Mucosa of stomach (tissue), 1 donor: ENCODE data around the gene GOLGA6C.
"Not testable (repeated sequence)": the region's sequence is repeated elsewhere in the genome, so short reads cannot be mapped to it uniquely, and the experiment has no call there.

Source experiments
- H3K27me3 ChIP-seq: one replicate; pipeline ENCODE4 v1.7.0; 2013; ENCODE audit warnings: mild to moderate bottlenecking, low read length; ENCODE audit not compliant: control insufficient read depth, insufficient read depth
- H3K36me3 ChIP-seq: one replicate; pipeline ENCODE4 v1.7.0; 2013; ENCODE audit warnings: low read length; ENCODE audit not compliant: control insufficient read depth, insufficient read depth
- H3K4me1 ChIP-seq: one replicate; pipeline ENCODE4 v1.7.0; 2013; ENCODE audit warnings: mild to moderate bottlenecking, low read length; ENCODE audit not compliant: control insufficient read depth, insufficient read depth
- H3K4me3 ChIP-seq: one replicate; pipeline ENCODE4 v1.7.0; 2013; ENCODE audit warnings: low read length
- H3K9ac ChIP-seq: one replicate; pipeline ENCODE4 v1.7.0; 2013; ENCODE audit warnings: mild to moderate bottlenecking, low read length, moderate library complexity
- H3K9me3 ChIP-seq: one replicate; pipeline ENCODE4 v1.7.0; 2013; ENCODE audit warnings: mild to moderate bottlenecking, low read length, moderate library complexity; ENCODE audit not compliant: control insufficient read depth
- donor health status: Pancreatic carcinoma.

The GOLGA6C gene

GRCh38 chr15:75258034-75258433, at the start of gene GOLGA6C:
Gene GOLGA6C (plus strand): TSS chr15:75258334. CDS start chr15:75258599, 265 bp downstream.
- H3K4me3 ChIP-seq, H3K27me3 ChIP-seq, H3K4me1 ChIP-seq, H3K9ac ChIP-seq, H3K9me3 ChIP-seq, H3K36me3 ChIP-seq: not testable (repeated sequence)

GRCh38 chr15:75208501-75209288, 49.4 kb upstream of the GOLGA6C start:
- H3K36me3 ChIP-seq = peaks cover 36% of the 10 kb centered on the region

GRCh38 chr15:75209289-75209676, 48.9 kb upstream of the GOLGA6C start:
- H3K27me3 ChIP-seq = no peaks in the 10 kb centered on the region
- H3K36me3 ChIP-seq = peaks cover 36% of the 10 kb centered on the region
- no peaks in the 10 kb centered on the region for H3K9me3 ChIP-seq
- H3K4me3 ChIP-seq = no peak overlapping the region
- peaks cover 19% of the 10 kb centered on the region for H3K4me1 ChIP-seq
- no peak overlapping the region for H3K9ac ChIP-seq

More at GRCh38 chr15:75208501-75209288, 49.4 kb upstream of the GOLGA6C start:
- Histone ChIP-seq H3K9ac (no peak overlapping the region), H3K27me3 (no peaks in the 10 kb centered on the region), H3K4me3 (no peak overlapping the region), H3K9me3 (no peaks in the 10 kb centered on the region), H3K4me1 (peaks cover 25% of the 10 kb centered on the region)

- Histone ChIP-seq H3K9ac (no peak overlapping the region), H3K4me3 (no peak overlapping the region), H3K9me3 (no peaks in the 10 kb centered on the region), H3K4me1 (peaks cover 7% of the 10 kb centered on the region), H3K27me3 (no peaks in the 10 kb centered on the region), H3K36me3 (peaks cover 36% of the 10 kb centered on the region)
Observed at GRCh38 chr15:75210811-75211230, 47.3 kb upstream of the GOLGA6C start.

- Histone ChIP-seq H3K4me3 (no peak overlapping the region), H3K9me3 (no peaks in the 10 kb centered on the region), H3K9ac (no peak overlapping the region), H3K4me1 (peaks cover 4% of the 10 kb centered on the region), H3K27me3 (no peaks in the 10 kb centered on the region), H3K36me3 (peaks cover 36% of the 10 kb centered on the region)
Observed at GRCh38 chr15:75211436-75212199, 46.5 kb upstream of the GOLGA6C start.

GRCh38 chr15:75212200-75212858, 45.8 kb upstream of the GOLGA6C start:
- Histone ChIP-seq H3K36me3 (peaks cover 36% of the 10 kb centered on the region), H3K27me3 (no peaks in the 10 kb centered on the region), H3K9ac (no peak overlapping the region), H3K9me3 (no peaks in the 10 kb centered on the region), H3K4me3 (no peak overlapping the region), H3K4me1 (peaks cover 4% of the 10 kb centered on the region)

GRCh38 chr15:75213212-75213767, 44.8 kb upstream of the GOLGA6C start:
- peaks cover 30% of the 10 kb centered on the region for H3K36me3 ChIP-seq
- H3K9me3 ChIP-seq = no peaks in the 10 kb centered on the region
- H3K9ac ChIP-seq = no peak overlapping the region
- no peaks in the 10 kb centered on the region for H3K27me3 ChIP-seq
- no peak overlapping the region for H3K4me3 ChIP-seq
- H3K4me1 ChIP-seq = peaks cover 4% of the 10 kb centered on the region

GRCh38 chr15:75213768-75214221, 44.3 kb upstream of the GOLGA6C start:
- H3K36me3 ChIP-seq = peaks cover 25% of the 10 kb centered on the region
- H3K9ac ChIP-seq = no peak overlapping the region
- no peaks in the 10 kb centered on the region for H3K9me3 ChIP-seq
- H3K27me3 ChIP-seq = no peaks in the 10 kb centered on the region
- peaks cover 4% of the 10 kb centered on the region for H3K4me1 ChIP-seq
- H3K4me3 ChIP-seq = no peak overlapping the region

GRCh38 chr15:75214293-75215096, 43.6 kb upstream of the GOLGA6C start:
- no peaks in the 10 kb centered on the region for H3K9me3 ChIP-seq
- H3K36me3 ChIP-seq = peaks cover 21% of the 10 kb centered on the region
- H3K4me1 ChIP-seq = peaks cover 3% of the 10 kb centered on the region
- no peaks in the 10 kb centered on the region for H3K27me3 ChIP-seq
- H3K9ac ChIP-seq = no peak overlapping the region
- H3K4me3 ChIP-seq = no peak overlapping the region

- no peak overlapping the region for H3K9ac ChIP-seq
- no peaks in the 10 kb centered on the region for H3K4me1 ChIP-seq
- H3K9me3 ChIP-seq = no peaks in the 10 kb centered on the region
- H3K4me3 ChIP-seq = no peak overlapping the region
- peaks cover 12% of the 10 kb centered on the region for H3K36me3 ChIP-seq
- no peaks in the 10 kb centered on the region for H3K27me3 ChIP-seq
Observed at GRCh38 chr15:75215107-75216004, 42.8 kb upstream of the GOLGA6C start.
